ENCODE measurements around the gene EBF4.

DNA sequence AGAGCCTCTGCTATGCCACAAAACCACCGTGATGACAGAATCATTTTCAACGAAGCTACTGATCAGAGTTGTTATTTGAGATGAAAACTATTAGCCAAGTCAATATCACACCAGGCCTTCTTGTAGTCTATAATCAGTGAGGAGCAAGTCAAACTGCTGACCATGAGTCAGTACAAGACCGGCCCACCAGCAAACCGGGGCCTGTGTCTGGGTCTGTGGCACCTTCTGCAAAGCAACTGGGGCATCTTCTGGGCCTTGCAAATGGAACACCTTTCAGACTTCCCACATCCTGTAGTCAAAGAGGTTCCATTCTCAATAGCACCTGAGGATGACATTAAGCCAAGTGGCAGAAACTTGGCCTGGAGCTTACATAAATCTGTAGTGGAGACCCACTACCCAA lies 69.3 kb downstream of the EBF4 start:
- TF ChIP-seq, protein P1, sequence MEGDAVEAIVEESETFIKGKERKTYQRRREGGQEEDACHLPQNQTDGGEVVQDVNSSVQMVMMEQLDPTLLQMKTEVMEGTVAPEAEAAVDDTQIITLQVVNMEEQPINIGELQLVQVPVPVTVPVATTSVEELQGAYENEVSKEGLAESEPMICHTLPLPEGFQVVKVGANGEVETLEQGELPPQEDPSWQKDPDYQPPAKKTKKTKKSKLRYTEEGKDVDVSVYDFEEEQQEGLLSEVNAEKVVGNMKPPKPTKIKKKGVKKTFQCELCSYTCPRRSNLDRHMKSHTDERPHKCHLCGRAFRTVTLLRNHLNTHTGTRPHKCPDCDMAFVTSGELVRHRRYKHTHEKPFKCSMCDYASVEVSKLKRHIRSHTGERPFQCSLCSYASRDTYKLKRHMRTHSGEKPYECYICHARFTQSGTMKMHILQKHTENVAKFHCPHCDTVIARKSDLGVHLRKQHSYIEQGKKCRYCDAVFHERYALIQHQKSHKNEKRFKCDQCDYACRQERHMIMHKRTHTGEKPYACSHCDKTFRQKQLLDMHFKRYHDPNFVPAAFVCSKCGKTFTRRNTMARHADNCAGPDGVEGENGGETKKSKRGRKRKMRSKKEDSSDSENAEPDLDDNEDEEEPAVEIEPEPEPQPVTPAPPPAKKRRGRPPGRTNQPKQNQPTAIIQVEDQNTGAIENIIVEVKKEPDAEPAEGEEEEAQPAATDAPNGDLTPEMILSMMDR (IDR thresholded peaks at IDR 0.05; ENCODE audit: low read depth, low read length), result no peak
- no peak for TF ChIP-seq EZH2phosphoT487 (IDR thresholded peaks at IDR 0.05; ENCODE audit: low read depth)
